GM19455 (cell line): Measurements from ENCODE around the gene MERTK.
"Not testable (repeated sequence)": the region's sequence is repeated elsewhere in the genome, so short reads cannot be mapped to it uniquely, and the experiment has no call there.

ENCODE experiments used
- ATAC-seq: cut with Tn5 transposase; IDR thresholded peaks from one replicate; pipeline ENCODE4 v1.9.1; 2021; ENCODE audit not compliant: unreplicated experiment

Gene MERTK

DNA sequence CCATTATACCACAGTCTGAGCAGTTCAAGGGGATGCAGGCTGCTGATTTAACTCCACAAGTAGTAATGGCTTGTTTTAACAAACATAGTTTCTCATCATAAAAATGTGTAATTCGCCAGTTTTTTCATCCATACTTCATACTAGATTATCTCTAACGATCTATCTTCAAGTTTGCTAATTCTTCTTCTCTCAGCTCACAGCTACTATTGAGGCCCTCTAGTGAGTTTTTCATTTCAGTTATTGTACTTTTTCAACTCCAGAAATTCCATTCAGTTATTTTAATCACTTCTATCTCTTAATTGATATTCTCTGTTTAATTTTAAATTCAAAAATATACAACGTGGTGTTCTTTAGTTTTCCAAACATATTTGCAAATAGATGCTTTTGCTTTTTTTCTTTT, 136.5 kb downstream of the MERTK start:
- no peak for ATAC-seq

DNA sequence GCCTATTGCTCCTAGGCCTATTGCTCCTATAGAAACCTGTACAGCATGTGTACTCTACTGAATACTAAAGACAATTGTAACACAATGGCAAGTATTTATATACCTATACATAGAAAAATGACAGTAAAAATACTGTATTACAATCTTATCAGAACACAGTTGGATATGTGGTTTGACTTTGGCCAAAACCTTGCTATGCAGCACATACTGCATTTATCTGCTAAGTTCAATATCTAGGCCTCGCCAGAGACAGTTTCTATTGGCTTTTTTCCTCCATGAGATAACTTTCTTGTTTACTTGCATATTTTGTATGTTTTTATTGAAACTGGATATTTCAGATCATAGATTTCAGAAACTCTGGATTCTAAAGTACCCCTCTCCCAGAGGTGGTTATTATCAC, 137.4 kb downstream of the MERTK start:
- no peak for ATAC-seq

DNA sequence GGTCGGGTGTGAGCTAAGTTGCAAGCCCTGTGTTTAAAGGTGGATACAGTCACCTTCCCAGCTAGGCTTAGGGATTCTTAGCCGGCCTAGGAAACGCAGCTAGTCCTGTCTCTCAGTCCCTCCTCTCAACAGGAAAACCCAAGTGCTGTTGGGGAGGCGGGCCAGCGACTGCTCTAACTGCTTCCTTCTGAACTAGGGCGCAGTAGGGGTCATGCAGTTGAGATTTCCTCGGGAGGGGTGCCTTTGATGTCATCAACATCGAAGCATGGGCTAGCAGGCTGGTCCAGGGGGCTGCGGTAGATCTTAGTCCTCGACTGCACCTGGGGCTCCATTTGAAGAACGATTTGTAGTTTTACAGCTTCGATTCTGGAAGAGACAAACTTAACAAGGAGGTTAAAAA, 141.1 kb downstream of the MERTK start:
- ATAC-seq = not testable (repeated sequence)

DNA sequence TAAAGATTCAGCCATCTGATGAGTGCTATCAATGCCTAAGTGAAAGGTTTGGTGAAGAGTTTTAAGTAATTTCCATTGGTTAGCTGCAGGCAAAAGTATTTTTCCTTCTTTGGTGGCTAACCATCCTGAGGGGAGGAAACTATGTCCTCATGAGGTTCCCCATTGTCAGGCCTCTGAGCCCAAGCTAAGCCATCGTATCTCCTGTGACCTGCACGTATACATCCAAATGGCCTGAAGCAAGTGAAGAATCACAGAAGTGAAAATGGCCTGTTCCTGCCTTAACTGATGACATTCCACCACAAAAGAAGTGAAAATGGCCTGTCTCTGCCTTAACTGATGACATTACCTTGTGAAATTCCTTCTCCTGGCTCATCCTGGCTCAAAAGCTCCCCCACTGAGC, 141.7 kb downstream of the MERTK start:
- ATAC-seq = not testable (repeated sequence)

DNA sequence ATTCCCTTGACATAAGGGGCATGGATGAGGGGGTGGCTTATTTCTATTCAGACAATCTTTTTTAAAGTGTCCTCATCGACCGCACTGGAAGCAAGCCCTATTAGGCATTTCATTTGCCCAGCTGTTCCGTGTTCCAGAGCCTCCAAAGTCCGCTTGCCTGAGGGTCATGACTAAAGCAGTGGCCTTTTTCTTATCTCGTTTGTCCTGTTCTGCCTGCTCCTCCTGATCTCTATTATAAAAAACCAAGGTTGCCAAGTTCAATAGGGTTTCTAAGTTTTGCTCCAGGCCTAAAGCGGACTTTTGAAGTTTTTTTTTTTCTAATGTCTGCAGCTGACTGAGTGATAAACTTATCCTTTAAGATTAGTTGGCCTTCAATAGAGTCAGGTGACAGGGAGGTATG, 143.1 kb downstream of the MERTK start:
- ATAC-seq = not testable (repeated sequence)

DNA sequence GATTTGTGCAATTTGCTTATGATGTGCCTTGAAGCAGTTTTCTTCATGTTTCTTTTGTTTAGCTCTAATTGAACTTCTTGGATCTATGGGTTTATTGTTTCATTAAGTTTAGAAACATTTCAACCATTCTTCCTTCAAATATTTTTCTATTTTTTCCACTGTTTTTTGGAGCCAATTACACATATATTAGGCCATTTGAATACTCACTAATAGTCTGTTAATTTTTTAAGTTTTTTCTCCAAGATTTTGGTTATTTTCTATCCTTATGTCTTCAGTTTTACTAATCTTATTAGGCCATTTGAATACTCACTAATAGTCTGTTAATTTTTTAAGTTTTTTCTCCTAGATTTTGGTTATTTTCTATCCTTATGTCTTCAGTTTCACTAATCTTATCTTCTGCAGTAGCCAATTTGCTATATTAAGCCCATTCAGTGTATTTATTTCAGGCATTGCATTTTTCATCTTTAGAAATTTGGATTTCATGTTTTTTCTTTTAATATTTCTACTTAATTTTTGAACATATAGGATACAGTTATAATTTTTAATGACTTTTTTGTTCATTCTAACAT, 147.1 kb downstream of the MERTK start:
- no peak for ATAC-seq

DNA sequence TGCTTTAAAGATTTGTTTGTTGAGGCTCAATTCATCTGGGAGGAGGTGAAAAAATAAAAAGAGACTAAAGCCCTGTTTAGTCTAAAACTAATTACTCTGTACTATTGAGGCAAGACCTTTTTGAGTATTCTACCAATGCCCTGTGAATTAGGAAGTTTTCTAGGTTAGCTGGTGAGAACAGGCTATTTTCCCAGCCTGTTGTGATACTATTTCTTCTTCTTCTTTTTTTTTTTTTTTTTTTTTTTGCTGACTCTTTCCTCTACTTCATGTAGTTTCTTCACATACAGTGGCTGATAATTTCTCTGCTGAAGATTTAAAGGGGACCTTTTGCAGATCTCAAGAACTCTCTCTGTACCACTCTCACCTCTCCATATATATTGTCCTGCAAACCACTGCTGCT, 147.8 kb downstream of the MERTK start:
- no peak for ATAC-seq

DNA sequence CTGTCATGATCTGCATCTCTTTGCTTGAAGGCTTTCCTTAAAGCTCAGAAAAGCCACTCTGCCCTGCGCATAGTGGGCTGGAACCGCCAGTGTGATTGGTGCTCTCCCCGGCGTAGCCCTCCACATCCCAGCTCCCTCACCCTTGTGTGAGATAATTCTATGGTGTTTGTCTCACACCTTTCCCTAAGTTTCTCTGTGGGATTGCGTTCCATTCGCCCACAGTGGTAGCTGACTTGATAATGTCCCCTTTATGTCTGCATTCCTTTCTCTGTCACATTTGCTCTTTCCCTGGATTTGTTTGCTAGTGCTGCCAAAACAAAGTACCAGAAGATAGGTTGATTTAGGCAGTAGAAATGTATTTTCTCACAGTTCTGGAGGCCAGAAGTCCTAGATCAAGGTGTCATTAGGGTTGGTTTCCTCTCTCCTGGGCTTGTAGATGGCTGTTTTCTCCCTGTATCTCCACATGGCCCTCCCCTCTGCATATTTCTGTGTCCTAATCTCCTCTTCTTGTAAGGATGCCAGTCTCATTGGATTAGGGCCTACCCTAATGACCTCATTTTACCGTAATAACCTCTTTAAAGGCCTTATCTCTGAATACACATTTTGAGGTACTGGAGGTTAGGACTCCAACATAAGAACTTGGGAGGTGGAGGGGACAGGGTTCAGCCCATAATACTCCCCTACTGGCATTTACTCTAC, 149.3 kb downstream of the MERTK start:
- ATAC-seq = no peak

DNA sequence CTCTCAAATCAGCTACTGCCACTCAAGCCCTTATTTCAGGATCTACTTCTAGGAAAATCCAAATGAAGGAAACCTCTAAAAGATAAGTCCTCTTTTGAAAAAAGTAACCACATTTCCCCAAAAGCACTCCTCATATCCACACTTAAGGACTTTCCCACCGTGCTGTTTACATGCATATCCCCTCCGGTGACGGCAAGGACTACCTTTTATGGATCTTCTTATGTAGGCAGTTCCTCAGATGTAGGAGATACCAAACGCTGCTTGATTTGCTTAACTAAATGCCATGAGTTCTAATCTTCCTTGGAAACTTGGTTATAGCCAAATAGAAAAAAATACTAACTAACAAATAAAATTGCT, 149.8 kb downstream of the MERTK start:
- no peak for ATAC-seq

DNA sequence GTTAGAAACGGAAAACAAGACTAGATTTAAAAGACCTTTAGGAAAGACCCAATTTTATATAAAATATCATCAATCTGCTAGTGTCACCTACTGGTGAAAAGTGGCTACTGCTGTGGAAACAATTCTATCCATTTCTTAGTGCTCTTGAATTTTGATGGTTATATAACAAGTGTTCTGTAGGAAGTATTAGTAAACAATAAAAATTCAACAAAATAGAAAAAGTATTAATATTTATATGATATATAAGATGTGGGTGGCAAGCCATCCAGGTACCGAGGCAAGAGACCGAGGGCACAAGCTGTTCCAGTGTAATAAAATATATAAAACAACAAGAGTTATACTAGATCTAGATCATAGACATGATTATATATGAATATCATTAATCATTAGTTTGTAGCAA, 150.5 kb downstream of the MERTK start:
- ATAC-seq = no peak

DNA sequence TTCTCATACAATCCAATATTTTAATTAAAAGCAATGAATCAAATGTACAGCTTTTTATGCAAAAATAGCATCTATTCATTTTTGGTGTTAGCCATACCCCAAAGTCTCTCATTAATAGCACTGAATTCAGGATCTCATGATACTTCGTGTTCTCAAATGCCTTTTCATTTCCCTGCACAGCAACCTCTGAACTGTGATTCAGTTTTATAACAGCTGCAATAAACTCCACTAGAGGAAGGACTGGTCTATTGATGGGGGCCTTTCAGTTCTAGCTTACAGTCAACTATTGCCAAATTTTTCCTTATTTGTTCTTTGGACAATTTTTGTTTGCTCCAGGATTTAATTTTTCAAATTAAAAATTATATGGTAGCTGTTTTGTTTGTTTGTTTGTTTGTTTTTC, 151.9 kb downstream of the MERTK start:
- no peak for ATAC-seq

DNA sequence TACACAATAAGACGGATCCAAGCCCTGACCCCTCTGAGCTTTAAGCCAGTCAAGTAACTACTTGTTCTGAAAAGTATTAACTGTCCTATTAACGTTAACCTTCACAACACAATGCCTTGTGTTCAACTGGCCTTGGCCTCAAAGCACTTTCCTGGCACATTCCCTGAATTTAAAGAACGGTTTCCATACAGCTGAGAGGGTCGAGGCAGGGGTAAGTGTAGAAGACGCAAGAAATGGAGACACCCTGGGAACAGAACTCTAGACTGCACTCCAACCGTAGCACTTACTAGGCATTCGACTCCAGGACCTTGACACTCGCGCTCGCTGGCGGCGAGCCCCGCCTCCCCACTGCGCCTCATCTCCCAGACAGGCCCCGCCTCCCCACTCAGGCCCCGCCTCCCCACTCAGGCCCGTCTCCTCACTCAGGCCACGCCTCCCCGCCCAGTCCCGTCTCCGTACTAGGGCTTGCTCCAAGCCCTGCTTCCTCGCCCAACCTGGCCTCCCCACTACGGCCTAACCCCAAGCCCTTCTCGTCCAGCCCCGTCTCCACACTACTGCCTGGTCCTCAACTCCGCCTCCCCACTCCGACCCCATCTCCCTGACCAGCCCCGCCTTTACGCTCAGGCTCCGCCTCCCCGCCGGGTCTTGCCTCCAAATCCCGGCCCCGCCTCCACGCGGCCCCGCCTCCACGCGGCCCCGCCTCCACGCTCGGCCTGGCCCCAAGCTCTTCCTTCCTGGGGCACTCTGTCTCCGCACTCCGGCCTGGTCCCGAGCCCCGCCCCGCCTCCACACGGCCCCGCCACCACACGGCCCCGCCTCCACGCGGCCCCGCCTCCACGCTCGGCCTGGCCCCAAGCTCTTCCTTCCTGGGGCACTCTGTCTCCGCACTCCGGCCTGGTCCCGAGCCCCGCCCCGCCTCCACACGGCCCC, 155.8 kb downstream of the MERTK start:
- peak; percentile 63 for ATAC-seq

DNA sequence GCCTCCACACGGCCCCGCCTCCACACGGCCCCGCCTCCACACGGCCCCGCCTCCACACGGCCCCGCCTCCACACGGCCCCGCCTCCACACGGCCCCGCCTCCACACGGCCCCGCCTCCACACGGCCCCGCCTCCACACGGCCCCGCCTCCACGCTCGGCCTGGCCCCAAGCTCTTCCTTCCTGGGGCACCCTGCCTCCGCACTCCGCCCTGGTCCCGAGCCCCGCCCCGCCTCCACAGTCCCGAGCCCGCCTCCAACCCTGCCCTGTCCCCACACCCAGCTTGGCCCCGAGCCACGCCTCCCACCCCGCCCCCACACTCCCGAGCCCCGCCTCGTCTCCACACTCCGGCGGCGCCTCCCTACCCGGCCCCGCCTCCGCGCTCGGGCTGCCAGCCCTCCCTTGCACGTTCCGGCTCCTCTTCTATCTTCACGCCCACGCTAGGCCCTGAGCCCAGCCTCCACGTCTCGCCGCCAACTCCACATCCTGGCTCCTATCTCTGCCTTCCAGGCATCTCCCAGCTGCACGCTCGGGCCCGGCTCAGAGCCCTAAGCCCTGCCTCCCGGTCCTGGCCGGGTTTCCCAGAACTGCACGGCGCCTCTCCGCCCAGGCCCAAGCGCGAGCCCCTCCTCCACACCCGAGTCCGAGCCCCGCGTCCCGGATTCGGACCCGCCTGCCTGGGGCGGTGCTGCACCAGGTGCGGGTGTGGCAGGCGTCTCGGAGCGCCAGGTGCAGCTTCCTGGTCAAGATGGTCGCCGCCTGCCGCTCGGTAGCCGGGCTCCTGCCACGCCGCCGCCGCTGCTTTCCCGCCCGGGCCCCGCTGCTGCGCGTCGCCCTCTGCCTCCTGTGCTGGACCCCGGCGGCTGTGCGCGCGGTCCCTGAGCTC, 156.7 kb downstream of the MERTK start, which contains the start of gene TMEM87B:
TSS of gene TMEM87B (plus strand) at position 423 of the 883 bp plus-strand sequence. CDS start at position 746, 323 bp downstream.
- ATAC-seq = peak; percentile 65

DNA sequence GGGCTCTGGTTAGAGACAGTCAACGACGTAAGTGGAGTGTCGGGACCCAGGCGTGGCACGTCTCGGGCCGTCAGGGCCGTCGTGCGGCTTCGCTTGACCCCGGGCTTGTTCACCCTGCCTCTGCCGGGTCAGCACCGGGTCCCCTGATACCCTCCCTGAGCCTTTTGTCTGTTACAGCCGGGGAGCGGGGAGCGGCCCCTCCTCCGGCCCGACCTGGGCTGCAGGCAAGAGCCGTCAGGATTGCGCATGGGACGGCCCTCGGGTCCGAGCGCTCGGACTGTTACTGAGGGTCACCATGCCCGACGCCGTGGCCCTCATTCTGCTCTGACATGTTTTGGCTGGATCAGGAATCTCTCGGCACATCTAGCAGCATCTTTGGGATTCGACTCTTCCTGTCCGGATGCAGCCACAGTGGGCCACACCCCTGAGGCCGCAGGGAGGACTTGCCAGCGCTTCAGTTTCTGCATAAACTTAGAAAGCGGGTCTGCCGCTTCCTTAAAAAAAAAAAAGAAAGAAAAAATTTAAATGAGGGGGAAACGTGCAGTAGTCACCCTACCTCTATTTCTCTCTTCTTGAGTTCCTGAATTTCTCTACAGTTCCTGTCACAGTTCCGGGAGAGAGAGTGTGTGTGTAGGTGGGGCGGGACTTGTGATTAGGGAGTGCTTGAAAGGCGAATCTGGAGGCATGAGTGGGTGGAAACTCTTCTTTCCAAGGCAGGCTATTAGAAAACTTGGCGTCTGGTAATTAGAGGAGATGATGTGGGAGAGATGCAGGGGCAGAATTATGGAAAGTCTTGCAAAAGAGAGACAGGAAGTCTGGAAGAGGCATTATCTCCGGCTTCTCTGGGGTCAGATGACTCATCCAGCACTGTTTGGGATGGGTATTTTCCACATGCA, 157.6 kb downstream of the MERTK start:
- ATAC-seq = peak; percentile 0

DNA sequence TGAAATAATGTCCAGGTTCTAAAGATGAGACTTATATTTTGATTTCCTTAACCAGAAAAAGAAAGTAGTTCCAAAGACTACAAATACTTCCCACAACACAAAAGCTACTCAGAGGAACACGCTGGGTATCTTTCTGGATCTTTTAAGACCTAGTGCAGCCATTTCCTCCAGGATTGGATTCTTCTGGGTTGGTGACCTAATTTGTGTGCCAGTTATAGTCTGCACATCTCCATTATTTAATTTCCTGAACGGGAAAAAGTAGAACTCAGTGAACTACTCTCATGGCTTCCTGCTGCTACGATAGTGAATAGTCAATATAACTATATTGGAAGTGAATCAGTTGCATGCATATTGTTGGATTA, 158.2 kb downstream of the MERTK start:
- ATAC-seq = no peak

DNA sequence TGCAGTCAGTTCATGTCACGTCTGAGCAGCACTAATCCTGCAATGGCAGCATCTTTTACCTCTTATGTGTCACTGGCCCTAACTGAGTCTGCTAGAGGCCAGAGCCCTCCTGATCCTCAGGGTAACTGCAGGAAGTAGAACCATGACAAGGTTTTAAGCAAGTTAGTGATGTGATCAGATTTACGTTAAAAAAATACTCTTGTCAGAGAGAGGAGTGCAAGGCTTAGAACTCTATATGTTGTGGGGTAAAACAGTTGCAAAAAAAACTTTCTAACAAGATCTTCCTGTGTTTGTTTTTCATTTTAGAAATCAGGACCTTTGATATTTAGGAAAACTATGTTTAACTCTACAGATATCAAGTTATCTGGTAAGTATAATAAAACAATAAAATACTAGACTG, 161.3 kb downstream of the MERTK start:
- no peak for ATAC-seq

DNA sequence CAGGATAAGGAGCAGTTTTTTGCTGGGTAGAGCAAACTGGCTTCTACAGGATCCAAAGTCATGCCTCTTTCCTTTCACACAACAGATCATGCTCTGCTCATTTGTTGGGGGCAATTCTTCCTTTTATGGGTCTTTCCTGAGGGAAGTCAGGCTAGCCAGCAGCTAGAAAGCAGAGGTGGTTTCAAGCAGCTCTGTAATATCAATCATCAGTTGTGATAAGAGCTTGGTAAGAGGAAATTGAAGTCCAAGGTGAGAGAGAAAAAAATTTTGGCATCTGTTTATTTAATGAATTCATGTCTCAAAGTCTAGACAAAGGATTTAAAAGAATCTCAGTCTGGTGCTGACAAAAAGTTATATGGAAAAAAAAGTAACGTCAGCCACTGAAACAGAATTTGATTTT, 162.9 kb downstream of the MERTK start:
- no peak for ATAC-seq

DNA sequence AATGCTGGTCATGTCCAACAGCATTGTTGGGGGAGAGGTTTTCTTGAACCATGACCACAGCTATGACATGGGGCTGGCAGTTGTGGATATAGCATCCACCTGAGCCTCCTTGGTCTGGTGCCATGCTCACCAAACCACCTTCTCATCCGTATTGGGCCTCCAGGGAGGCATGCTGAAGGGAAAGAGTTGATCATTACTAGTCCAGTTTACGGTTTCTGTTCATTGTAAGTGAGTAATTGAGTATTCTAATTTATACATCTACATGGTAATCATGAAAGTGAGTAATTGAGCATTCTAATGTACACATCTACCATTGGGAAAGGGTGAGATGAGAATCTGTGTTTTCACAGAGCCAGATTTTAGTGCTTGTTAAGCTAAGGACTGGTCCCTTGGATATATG, 163.4 kb downstream of the MERTK start:
- ATAC-seq = no peak

DNA sequence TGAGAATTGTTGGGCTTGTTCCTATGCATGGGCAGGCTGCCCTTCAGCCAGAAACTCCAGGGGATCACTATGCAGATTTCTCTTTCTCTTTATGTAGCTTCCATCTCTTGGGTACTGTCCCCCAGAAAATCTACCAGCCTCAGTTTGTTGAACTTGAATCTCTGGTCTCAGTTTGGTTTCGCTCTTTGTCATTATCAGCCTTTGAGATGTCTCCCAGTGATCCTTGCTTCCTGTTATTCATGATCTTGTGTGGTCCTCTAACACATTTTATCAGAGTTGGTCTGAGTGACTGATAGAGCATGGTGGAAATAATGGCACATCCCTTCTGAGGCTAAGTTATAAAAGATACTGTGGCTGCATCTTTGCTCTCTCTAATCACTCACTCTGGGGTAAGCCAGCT, 164.5 kb downstream of the MERTK start:
- ATAC-seq = no peak

DNA sequence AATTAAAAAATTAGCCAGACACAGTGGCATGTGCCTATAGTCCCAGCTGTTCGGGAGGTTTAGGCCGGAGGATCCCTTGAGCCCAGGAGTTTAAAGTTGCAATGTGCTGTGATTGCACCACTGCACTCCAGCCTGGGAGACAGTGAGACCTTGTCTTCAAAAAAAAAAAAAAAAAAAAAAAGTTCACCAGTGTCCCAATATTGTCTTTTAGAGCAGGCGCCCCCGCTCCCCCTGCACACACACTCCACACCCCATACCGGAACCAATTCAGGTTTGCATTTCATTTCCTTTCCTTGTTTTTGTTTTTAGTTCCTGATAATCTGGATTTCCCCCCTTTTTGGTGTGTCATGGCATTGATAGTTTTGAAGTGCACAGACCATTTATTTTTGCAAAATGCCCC, 167.1 kb downstream of the MERTK start:
- no peak for ATAC-seq
